Erythroblast (primary cell): ENCODE results near the gene TMEM63A.

Source experiments
- GATA1 ChIP-seq: IDR thresholded peaks from 2 replicates; pipeline ENCODE4 v1.6.1; 2011; ENCODE audit warnings: low read depth, mild to moderate bottlenecking, control low read depth, low read length, moderate library complexity
- POLR2A ChIP-seq: IDR thresholded peaks from 2 replicates; pipeline ENCODE4 v1.6.1; 2011; ENCODE audit warnings: mild to moderate bottlenecking, low read length

GRCh38 chr1:225896494-225896893 lies 14.3 kb upstream of the TMEM63A start:
- no peak for TF ChIP-seq POLR2A
- TF ChIP-seq GATA1 = no peak
